ENCODE measurements around the gene ADGRF3. TPM values are rescaled to one million over a fixed set of nuclear protein-coding genes. Genes with fewer than 3 reads are reported as not detected.
"Not testable (repeated sequence)": the region's sequence is repeated elsewhere in the genome, so short reads cannot be mapped to it uniquely, and the experiment has no call there.

The ADGRF3 gene
- polyA plus RNA-seq (2013, experiment 1 of 2; ENCODE audit: insufficient read length), result 0.04 TPM
- polyA plus RNA-seq (2013, experiment 2 of 2; ENCODE audit: insufficient read length), result 0.06 TPM

- peak; percentile 41 for DNase-seq
Observed at GRCh38 chr2:26346454-26347053, at the start of gene ADGRF3. TSS of gene ADGRF3 (minus strand) at chr2:26346789. CDS start at chr2:26346234, 555 bp downstream.

- no peak for DNase-seq
Observed at GRCh38 chr2:26395394-26395793, 48.8 kb upstream of the ADGRF3 start.

- DNase-seq, result no peak
Observed at GRCh38 chr2:26394694-26395093, 48.1 kb upstream of the ADGRF3 start.

- no peak for DNase-seq
Observed at GRCh38 chr2:26387189-26387588, 40.6 kb upstream of the ADGRF3 start.

- no peak for DNase-seq
Observed at GRCh38 chr2:26384597-26384996, 38.0 kb upstream of the ADGRF3 start.

- no peak for DNase-seq
Observed at GRCh38 chr2:26384183-26384582, 37.6 kb upstream of the ADGRF3 start.

- no peak for DNase-seq
Observed at GRCh38 chr2:26382564-26382963, 36.0 kb upstream of the ADGRF3 start.

GRCh38 chr2:26380281-26380680 lies 33.7 kb upstream of the ADGRF3 start:
- DNase-seq, result no peak

GRCh38 chr2:26376799-26377198 lies 30.2 kb upstream of the ADGRF3 start:
- no peak for DNase-seq

- not testable (repeated sequence) for DNase-seq
Observed at GRCh38 chr2:26370909-26371308, 24.3 kb upstream of the ADGRF3 start.

- DNase-seq, result not testable (repeated sequence)
Observed at GRCh38 chr2:26369664-26370063, 23.1 kb upstream of the ADGRF3 start.

GRCh38 chr2:26366957-26367356 lies 20.4 kb upstream of the ADGRF3 start:
- DNase-seq, result no peak

GRCh38 chr2:26364669-26365068 lies 18.1 kb upstream of the ADGRF3 start:
- DNase-seq, result no peak

- no peak for DNase-seq
Observed at GRCh38 chr2:26363958-26364357, 17.4 kb upstream of the ADGRF3 start.

GRCh38 chr2:26363323-26363722 lies 16.7 kb upstream of the ADGRF3 start:
- DNase-seq, result no peak

- no peak for DNase-seq
Observed at GRCh38 chr2:26359886-26360473, 13.4 kb upstream of the ADGRF3 start.

GRCh38 chr2:26356771-26357170 lies 10.2 kb upstream of the ADGRF3 start:
- DNase-seq, result no peak

- no peak for DNase-seq
Observed at GRCh38 chr2:26356111-26356510, 9.5 kb upstream of the ADGRF3 start.

GRCh38 chr2:26355038-26355995 lies 8.7 kb upstream of the ADGRF3 start:
- DNase-seq, result peak; percentile 73

- DNase-seq, result not testable (repeated sequence)
Observed at GRCh38 chr2:26354469-26354868, 7.9 kb upstream of the ADGRF3 start.

GRCh38 chr2:26352892-26353291 lies 6.3 kb upstream of the ADGRF3 start:
- DNase-seq, result no peak

GRCh38 chr2:26351375-26352090 lies 4.9 kb upstream of the ADGRF3 start:
- no peak for DNase-seq

GRCh38 chr2:26349690-26350089 lies 3.1 kb upstream of the ADGRF3 start:
- DNase-seq, result no peak

All from fibroblast of skin of scalp (primary cell).